ENCODE results near the gene PCK2. TPM values are rescaled to one million over a fixed set of nuclear protein-coding genes. Genes with fewer than 3 reads are reported as not detected.
A peak's percentile ranks its signal among the peaks of the same experiment; 100 is the strongest.

PCK2 gene
- total and polyA plus RNA-seq, 2 of the 13 experiments (the other 11 are each of a cell fraction or from before 2014, with no cell fraction given) = 129 to 272 TPM

GRCh38 chr14:24098229-24098926 is 4.3 kb downstream of the PCK2 start (continued):
- no peak for TF ChIP-seq LCORL (IDR thresholded peaks at IDR 0.05)
- TF ChIP-seq LCORL (CRISPR knock-in tag; IDR thresholded peaks at IDR 0.05) = no peak
- no peak for TF ChIP-seq ARID2 (CRISPR knock-in tag; IDR thresholded peaks at IDR 0.05; ENCODE audit: borderline replicate concordance)
- TF ChIP-seq TEAD2 (CRISPR knock-in tag; IDR thresholded peaks at IDR 0.05) = peak; percentile 77
- TF ChIP-seq ZNF746 (CRISPR knock-in tag; IDR thresholded peaks at IDR 0.05) = no peak
- TF ChIP-seq ZFAT (CRISPR knock-in tag; conservative IDR thresholded peaks at IDR 0.05) = 0 out of 2 replicates have a peak, but pooled peaks have one; percentile 75
- TF ChIP-seq MTERF4 (CRISPR knock-in tag; IDR thresholded peaks at IDR 0.05) = no peak
- TF ChIP-seq ATM (IDR thresholded peaks at IDR 0.05; ENCODE audit: borderline replicate concordance) = no peak
- TF ChIP-seq ZNF318 (CRISPR knock-in tag; IDR thresholded peaks at IDR 0.05) = 0 out of 2 replicates have a peak, but pooled peaks have one; percentile 62
- 0 out of 2 replicates have a peak, but pooled peaks have one; percentile 52 for TF ChIP-seq ZFP62 (CRISPR knock-in tag; IDR thresholded peaks at IDR 0.05)
- no peak for TF ChIP-seq EZH2 (conservative IDR thresholded peaks at IDR 0.05; ENCODE audit: low read depth, low read length)
- TF ChIP-seq MATR3 (CRISPR knock-in tag; IDR thresholded peaks at IDR 0.05) = no peak
- TF ChIP-seq ATF6 (CRISPR knock-in tag; conservative IDR thresholded peaks at IDR 0.05) = no peak
- no peak for TF ChIP-seq HOXA5 (CRISPR knock-in tag; IDR thresholded peaks at IDR 0.05)
- TF ChIP-seq ZBTB43 (CRISPR knock-in tag; conservative IDR thresholded peaks at IDR 0.05) = 0 out of 2 replicates have a peak, but pooled peaks have one; percentile 33
- peak; percentile 22 for TF ChIP-seq POLR2G (IDR thresholded peaks at IDR 0.05; ENCODE audit: low read depth, low read length)
- no peak for TF ChIP-seq PCBP1 (IDR thresholded peaks at IDR 0.05; ENCODE audit: borderline replicate concordance, low read depth, low read length)
- TF ChIP-seq ZNF616 (CRISPR knock-in tag; IDR thresholded peaks at IDR 0.05; ENCODE audit: low read depth) = no peak
